WTC11 (cell line): Measurements from ENCODE around the gene UNC13C. TPM values are rescaled to one million over a fixed set of nuclear protein-coding genes. Genes with fewer than 3 reads are reported as not detected.

Source experiments
- ATAC-seq: fragments of 200-7000 bp; cut with Tn5 transposase; 2 replicates; pipeline ENCODE4 v1.10.0; 2021; ENCODE audit warnings: mild to moderate bottlenecking, moderate library complexity
- CTCF ChIA-PET: fragments of 300-600 bp; sonication (Branson Sonifier 250); formaldehyde crosslinking; loops from one replicate; lab custom pipeline; 2021; ENCODE audit warnings: antibody characterized with exemption; lab: Charles Lee
- POLR2A ChIA-PET: fragments of 350-600 bp; sonication (Branson Sonifier 250); formaldehyde crosslinking; loops from one replicate; lab custom pipeline; 2021; ENCODE audit warnings: antibody characterized with exemption; lab: Charles Lee
- DNase-seq: peaks from one replicate; pipeline ENCODE4 v3.0.0; 2021; ENCODE audit warnings: low spot score
- H3K27ac Mint-ChIP-seq: 2 replicates; pipeline ENCODE4 v1.8.0; 2021; ENCODE audit warnings: mixed read lengths
- H3K27me3 Mint-ChIP-seq: 2 replicates; pipeline ENCODE4 v1.8.0; 2021; ENCODE audit warnings: low read depth, mild to moderate bottlenecking, moderate library complexity, mixed read lengths
- H3K36me3 Mint-ChIP-seq: 2 replicates; pipeline ENCODE4 v1.8.0; 2021; ENCODE audit warnings: mixed read lengths
- H3K4me1 Mint-ChIP-seq: 2 replicates; pipeline ENCODE4 v1.8.0; 2022; ENCODE audit warnings: mixed read lengths
- H3K4me3 Mint-ChIP-seq: 2 replicates; pipeline ENCODE4 v1.8.0; 2021; ENCODE audit warnings: mild to moderate bottlenecking, moderate library complexity, mixed read lengths
- H3K9me3 Mint-ChIP-seq: 2 replicates; pipeline ENCODE4 v1.8.0; 2021; ENCODE audit warnings: mixed read lengths
- CREB1 ChIP-seq: sonication (generic); formaldehyde crosslinking; IDR thresholded peaks from 2 replicates; pipeline ENCODE4 v1.8.0; 2023; ENCODE audit warnings: mild to moderate bottlenecking, missing genetic modification reagents
- ELF4 ChIP-seq: sonication (generic); formaldehyde crosslinking; IDR thresholded peaks from 2 replicates; pipeline ENCODE4 v1.8.1; 2022; ENCODE audit warnings: low read depth, mild to moderate bottlenecking, moderate library complexity, missing genetic modification reagents
- ESRRA ChIP-seq: sonication (generic); formaldehyde crosslinking; IDR thresholded peaks from 2 replicates; pipeline ENCODE4 v1.8.1; 2022; ENCODE audit warnings: mild to moderate bottlenecking, missing genetic modification reagents, borderline replicate concordance
- FOXP1 ChIP-seq: sonication (generic); formaldehyde crosslinking; IDR thresholded peaks from 2 replicates; pipeline ENCODE4 v1.8.0; 2022; ENCODE audit warnings: missing genetic modification reagents, mild to moderate bottlenecking, moderate library complexity, borderline replicate concordance
- GRHL2 ChIP-seq: fragments of 250-450 bp; sonication (Bioruptor Pico); IDR thresholded peaks from 2 replicates; pipeline ENCODE4 v1.8.0; 2022; ENCODE audit warnings: mild to moderate bottlenecking, moderate library complexity; ENCODE audit not compliant: insufficient replicate concordance, severe bottlenecking
- HMGXB4 ChIP-seq: sonication (generic); formaldehyde crosslinking; IDR thresholded peaks from 2 replicates; pipeline ENCODE4 v1.8.1; 2023; ENCODE audit warnings: mild to moderate bottlenecking, moderate library complexity, missing genetic modification reagents
- NR1H2 ChIP-seq: sonication (generic); formaldehyde crosslinking; IDR thresholded peaks from 2 replicates; pipeline ENCODE4 v1.9.0; 2021; ENCODE audit warnings: mild to moderate bottlenecking, moderate library complexity, missing genetic modification reagents
- NR2C2 ChIP-seq: sonication (generic); formaldehyde crosslinking; IDR thresholded peaks from 2 replicates; pipeline ENCODE4 v1.8.0; 2022; ENCODE audit warnings: mild to moderate bottlenecking, missing genetic modification reagents
- RELA ChIP-seq: sonication (generic); formaldehyde crosslinking; IDR thresholded peaks from 2 replicates; pipeline ENCODE4 v1.8.1; 2022; ENCODE audit warnings: missing genetic modification reagents, mild to moderate bottlenecking, borderline replicate concordance
- SOX15 ChIP-seq: fragments of 250-450 bp; sonication (Bioruptor Pico); IDR thresholded peaks from 2 replicates; pipeline ENCODE4 v1.9.0; 2021; ENCODE audit warnings: mild to moderate bottlenecking
- SP1 ChIP-seq: sonication (generic); formaldehyde crosslinking; conservative IDR thresholded peaks from 2 replicates; pipeline ENCODE4 v1.8.1; 2022; ENCODE audit warnings: missing genetic modification reagents
- TCF7 ChIP-seq: sonication (generic); formaldehyde crosslinking; IDR thresholded peaks from 2 replicates; pipeline ENCODE4 v1.8.0; 2022; ENCODE audit warnings: mild to moderate bottlenecking, low read depth, missing genetic modification reagents, moderate library complexity
- USF2 ChIP-seq: sonication (generic); formaldehyde crosslinking; IDR thresholded peaks from 2 replicates; pipeline ENCODE4 v1.8.1; 2023; ENCODE audit warnings: mild to moderate bottlenecking, missing genetic modification reagents, moderate library complexity
- ZNF425 ChIP-seq: fragments of 250-450 bp; sonication (Bioruptor Pico); conservative IDR thresholded peaks from 2 replicates; pipeline ENCODE4 v1.9.0; 2021; ENCODE audit warnings: mild to moderate bottlenecking
- ZNF512 ChIP-seq: sonication (generic); formaldehyde crosslinking; IDR thresholded peaks from 2 replicates; pipeline ENCODE4 v1.8.1; 2022; ENCODE audit warnings: missing genetic modification reagents, borderline replicate concordance
- ZNF532 ChIP-seq: fragments of 250-450 bp; sonication (Bioruptor Pico); IDR thresholded peaks from 2 replicates; pipeline ENCODE4 v1.9.0; 2021; ENCODE audit warnings: mild to moderate bottlenecking, borderline replicate concordance
- total RNA-seq: library from RNA; stranded (reverse); gene quantifications from 3 replicates; pipeline ENCODE4 v1.2.3, GENCODE V29; 2021

Gene UNC13C
- total RNA-seq, 1 experiment from 2014 or later, result 0.07 TPM

- Mint-ChIP-seq H3K4me1 (peaks cover 13% of the 10 kb centered on the region), H3K36me3 (no peaks in the 10 kb centered on the region; the same call in 1 of the 2 replicates)
- ATAC-seq, result no peak
Measured at GRCh38 chr15:54032066-54032465, 53.8 kb downstream of the UNC13C start.

GRCh38 chr15:54033356-54033860 is 55.2 kb downstream of the UNC13C start:
- peaks cover 7% of the 10 kb centered on the region for H3K9me3 Mint-ChIP-seq
- no peaks in the 10 kb centered on the region for H3K27me3 Mint-ChIP-seq
- ChIA-PET CTCF (no interaction called here), POLR2A (no interaction called here)
- DNase-seq, result no peak
- no peak for ATAC-seq
- H3K4me3 Mint-ChIP-seq, result no peak overlapping the region
- TF ChIP-seq USF2 (CRISPR knock-in tag), result no peak
- no peak for TF ChIP-seq NR1H2
- no peak for TF ChIP-seq ESRRA (CRISPR knock-in tag)
- no peak for TF ChIP-seq ZNF425
- no peak for TF ChIP-seq RELA (CRISPR knock-in tag)
- no peak for TF ChIP-seq CREB1
- no peak for TF ChIP-seq SP1 (CRISPR knock-in tag)
- no peak for TF ChIP-seq FOXP1 (CRISPR knock-in tag)
- H3K36me3 Mint-ChIP-seq, result no peaks in the 10 kb centered on the region; the same call in 1 of the 2 replicates
- peaks cover 13% of the 10 kb centered on the region for H3K4me1 Mint-ChIP-seq
- no peak overlapping the region for H3K27ac Mint-ChIP-seq

More at GRCh38 chr15:54032066-54032465, 53.8 kb downstream of the UNC13C start:
- TF ChIP-seq ELF4 (CRISPR knock-in tag) (no peak), SOX15 (CRISPR knock-in tag) (no peak), HMGXB4 (no peak)
- no peak for DNase-seq
- CTCF ChIA-PET, result no interaction called here
- Mint-ChIP-seq H3K4me3 (no peak overlapping the region), H3K27ac (no peak overlapping the region), H3K9me3 (peaks cover 7% of the 10 kb centered on the region), H3K27me3 (no peaks in the 10 kb centered on the region)
- POLR2A ChIA-PET, result no interaction called here

GRCh38 chr15:54033869-54034458 is 55.7 kb downstream of the UNC13C start:
- peak; percentile 39 for ATAC-seq
- CTCF ChIA-PET, result no interaction called here
- POLR2A ChIA-PET, result no interaction called here
- DNase-seq, result no peak
- no peak for TF ChIP-seq GRHL2
- TF ChIP-seq TCF7 (CRISPR knock-in tag), result no peak
- no peak for TF ChIP-seq RELA (CRISPR knock-in tag)
- no peak for TF ChIP-seq NR2C2 (CRISPR knock-in tag)
- TF ChIP-seq FOXP1 (CRISPR knock-in tag), result no peak
- Mint-ChIP-seq H3K9me3 (peaks cover 7% of the 10 kb centered on the region), H3K4me3 (no peak overlapping the region), H3K27ac (no peak overlapping the region), H3K36me3 (no peaks in the 10 kb centered on the region; the same call in 1 of the 2 replicates), H3K4me1 (peaks cover 13% of the 10 kb centered on the region), H3K27me3 (no peaks in the 10 kb centered on the region)

- CTCF ChIA-PET, result no interaction called here
- H3K9me3 Mint-ChIP-seq, result peaks cover 7% of the 10 kb centered on the region
- no peak for DNase-seq
- no peaks in the 10 kb centered on the region; the same call in 1 of the 2 replicates for H3K36me3 Mint-ChIP-seq
- H3K27me3 Mint-ChIP-seq, result no peaks in the 10 kb centered on the region
- H3K27ac Mint-ChIP-seq, result no peak overlapping the region
- peaks cover 6% of the 10 kb centered on the region; the same call in 1 of the 2 replicates for H3K4me1 Mint-ChIP-seq
- H3K4me3 Mint-ChIP-seq, result no peak overlapping the region
- no peak for ATAC-seq
- POLR2A ChIA-PET, result no interaction called here
- TF ChIP-seq NR1H2 (no peak), ZNF512 (CRISPR knock-in tag) (no peak), ZNF532 (CRISPR knock-in tag) (no peak)
Measured at GRCh38 chr15:54035616-54036015, 57.4 kb downstream of the UNC13C start.
